Coronary artery (tissue), 2 donors: ENCODE data around the gene OR2K2.
"Not testable (repeated sequence)": the region's sequence is repeated elsewhere in the genome, so short reads cannot be mapped to it uniquely, and the experiment has no call there.

Experiments used
- DNase-seq: peaks from one replicate; pipeline ENCODE4 v3.0.0-alpha.2; 2017; ENCODE audit warnings: low spot score
- H3K27ac ChIP-seq, 2 donors: fragments of 200-600 bp; sonication (generic); one replicate each; pipeline ENCODE4 v1.5.1; 2016 to 2019
- H3K4me3 ChIP-seq: fragments of 200-600 bp; sonication (generic); 2 replicates; pipeline ENCODE4 v1.5.1; 2016; ENCODE audit warnings: mild to moderate bottlenecking, moderate library complexity
- CTCF ChIP-seq: fragments of 200-600 bp; sonication (generic); IDR thresholded peaks from one replicate; pipeline ENCODE4 v1.5.1; 2019; ENCODE audit warnings: antibody characterized with exemption

OR2K2 gene

GRCh38 chr9:111356481-111357244 lies 26.6 kb upstream of the OR2K2 start:
- TF ChIP-seq CTCF: no peak
- Histone ChIP-seq H3K4me3 (no peak overlapping the region), H3K27ac (no peak overlapping the region)
- no peak for DNase-seq

GRCh38 chr9:111352545-111352944 lies 22.5 kb upstream of the OR2K2 start:
- no peak overlapping the region for H3K4me3 ChIP-seq
- no peak for TF ChIP-seq CTCF
- no peak for DNase-seq

DNA sequence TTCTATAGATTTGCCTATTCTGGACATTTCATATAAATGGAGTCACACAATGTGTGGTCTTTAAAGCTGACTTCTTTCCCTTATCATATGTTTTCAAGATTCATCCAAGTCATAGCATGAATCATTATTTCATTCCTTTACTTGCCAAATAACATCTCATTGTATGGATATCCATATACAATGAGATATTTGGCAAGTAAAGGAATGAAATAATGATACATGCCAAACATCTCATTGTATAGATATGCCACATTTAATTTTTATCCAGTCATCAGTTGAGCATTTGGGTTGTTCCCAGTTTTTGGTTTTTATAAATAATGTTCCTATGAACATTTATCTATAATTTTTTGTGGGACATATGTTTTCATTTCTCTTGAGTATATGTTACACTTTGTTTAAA lies 20.5 kb upstream of the OR2K2 start:
- no peak for DNase-seq

More at GRCh38 chr9:111352545-111352944, 22.5 kb upstream of the OR2K2 start:
- H3K27ac ChIP-seq: no peak overlapping the region

GRCh38 chr9:111349766-111350165 lies 19.7 kb upstream of the OR2K2 start:
- DNase-seq: no peak
- Histone ChIP-seq H3K4me3 (no peak overlapping the region), H3K27ac (no peak overlapping the region)
- TF ChIP-seq CTCF: no peak

More for the DNA sequence above, 20.5 kb upstream of the OR2K2 start:
- Histone ChIP-seq H3K4me3 (no peak overlapping the region), H3K27ac (no peak overlapping the region)
- no peak for TF ChIP-seq CTCF

DNA sequence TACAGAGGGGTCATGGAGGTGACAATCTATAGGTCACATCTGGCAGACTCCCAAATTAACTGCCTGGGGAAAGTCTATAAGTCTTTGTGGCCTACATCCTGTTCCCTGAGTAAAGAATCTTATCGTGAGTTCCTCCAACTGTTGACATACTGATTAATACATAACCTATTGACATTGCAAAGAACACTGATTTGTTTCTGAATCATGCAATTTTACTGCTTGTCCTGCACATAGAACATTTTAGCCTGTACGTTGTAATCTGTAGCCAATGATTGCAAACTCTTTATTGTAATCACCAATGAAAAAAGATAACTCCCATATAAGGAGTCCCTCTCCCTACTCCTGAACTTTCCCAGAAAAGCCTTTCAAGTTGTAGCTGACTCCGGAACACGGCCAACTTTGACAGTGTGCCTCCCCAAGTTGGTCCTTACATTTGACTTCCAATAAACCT lies 18.8 kb upstream of the OR2K2 start:
- no peak for TF ChIP-seq CTCF
- Histone ChIP-seq H3K4me3 (no peak overlapping the region), H3K27ac (no peak overlapping the region)
- DNase-seq: no peak

DNA sequence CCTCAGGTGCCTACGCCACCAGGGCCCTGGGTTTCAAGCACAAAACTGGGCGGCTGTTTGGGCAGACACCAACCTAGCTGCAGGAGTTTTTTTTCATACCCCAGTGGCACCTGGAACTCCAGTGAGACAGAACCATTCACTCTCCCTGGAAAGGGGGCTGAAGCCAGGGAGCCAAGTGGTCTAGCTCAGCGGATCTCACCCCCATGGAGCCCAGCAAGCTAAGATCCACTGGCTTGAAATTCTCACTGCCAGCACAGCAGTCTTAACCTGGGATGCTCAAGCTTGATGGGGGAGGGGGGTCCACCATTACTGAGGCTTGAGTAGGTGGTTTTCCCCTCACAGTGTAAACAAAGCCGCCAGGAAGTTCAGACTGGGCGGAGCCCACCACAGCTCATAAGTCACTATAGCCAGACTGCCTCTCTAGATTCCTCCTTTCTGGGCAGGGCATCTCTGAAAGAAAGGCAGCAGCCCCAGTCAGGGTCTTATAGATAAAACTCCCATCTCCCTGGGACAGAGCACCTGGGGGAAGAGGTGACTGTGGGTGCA lies 4.4 kb upstream of the OR2K2 start:
- H3K4me3 ChIP-seq, DNase-seq: not testable (repeated sequence)

DNA sequence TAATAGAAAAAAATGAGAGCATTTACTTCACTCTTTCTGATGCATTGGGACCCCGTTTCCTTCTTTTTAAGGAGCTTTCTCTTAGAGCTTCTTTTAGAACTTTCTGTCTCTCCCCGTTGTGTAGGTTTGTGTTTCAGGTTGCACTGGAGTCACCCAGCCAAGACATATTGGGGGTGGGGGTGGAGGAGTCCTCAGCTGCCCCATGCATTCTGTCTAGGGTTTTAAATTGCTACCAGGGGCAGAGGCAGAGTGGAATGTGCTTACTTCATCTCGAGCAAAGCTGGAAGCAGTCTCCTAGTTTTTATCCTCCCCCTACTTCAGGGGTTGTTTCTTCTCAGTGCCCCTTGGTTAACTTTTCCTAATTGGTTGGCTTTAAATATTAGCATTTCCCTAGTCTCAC lies 9.4 kb downstream of the OR2K2 start:
- no peak for TF ChIP-seq CTCF
- Histone ChIP-seq H3K4me3 (no peak overlapping the region), H3K27ac (no peak overlapping the region)
- DNase-seq: no peak

More for the DNA sequence above, 4.4 kb upstream of the OR2K2 start:
- H3K27ac ChIP-seq: not testable (repeated sequence)
